Adipocyte (in vitro differentiated cells): Measurements from ENCODE around the gene BPIFB1.

Experiments used
- DNase-seq: peaks from one replicate; pipeline ENCODE4 v3.0.0-alpha.2; 2015; ENCODE audit warnings: low read depth
- H3K27me3 ChIP-seq: replicated peaks from 2 replicates; pipeline ENCODE4 v1.7.0; 2013; ENCODE audit warnings: mild to moderate bottlenecking, low read length, moderate library complexity; ENCODE audit not compliant: control insufficient read depth, insufficient read depth
- H3K36me3 ChIP-seq: 2 replicates; pipeline ENCODE4 v1.7.0; 2013; ENCODE audit warnings: low read length, mild to moderate bottlenecking, moderate library complexity; ENCODE audit not compliant: control insufficient read depth, insufficient read depth, severe bottlenecking
- H3K4me1 ChIP-seq: 2 replicates; pipeline ENCODE4 v1.7.0; 2013; ENCODE audit warnings: mild to moderate bottlenecking, low read length, moderate library complexity; ENCODE audit not compliant: control insufficient read depth, insufficient read depth
- H3K4me3 ChIP-seq: 2 replicates; pipeline ENCODE4 v1.7.0; 2013; ENCODE audit warnings: mild to moderate bottlenecking, low read length, moderate library complexity
- H3K9ac ChIP-seq: 2 replicates; pipeline ENCODE4 v1.7.0; 2013; ENCODE audit warnings: mild to moderate bottlenecking, low read length, moderate library complexity
- H3K9me3 ChIP-seq: 2 replicates; pipeline ENCODE4 v1.7.0; 2013; ENCODE audit warnings: mild to moderate bottlenecking, low read length, moderate library complexity; ENCODE audit not compliant: control insufficient read depth

BPIFB1 gene

GRCh38 chr20:33273117-33273851 is 9.7 kb upstream of the BPIFB1 start:
- Histone ChIP-seq H3K9me3 (no peaks in the 10 kb centered on the region), H3K27me3 (peaks cover 14% of the 10 kb centered on the region), H3K4me3 (no peak overlapping the region), H3K9ac (no peak overlapping the region), H3K36me3 (no peaks in the 10 kb centered on the region), H3K4me1 (peaks cover 10% of the 10 kb centered on the region)
- no peak for DNase-seq

DNA sequence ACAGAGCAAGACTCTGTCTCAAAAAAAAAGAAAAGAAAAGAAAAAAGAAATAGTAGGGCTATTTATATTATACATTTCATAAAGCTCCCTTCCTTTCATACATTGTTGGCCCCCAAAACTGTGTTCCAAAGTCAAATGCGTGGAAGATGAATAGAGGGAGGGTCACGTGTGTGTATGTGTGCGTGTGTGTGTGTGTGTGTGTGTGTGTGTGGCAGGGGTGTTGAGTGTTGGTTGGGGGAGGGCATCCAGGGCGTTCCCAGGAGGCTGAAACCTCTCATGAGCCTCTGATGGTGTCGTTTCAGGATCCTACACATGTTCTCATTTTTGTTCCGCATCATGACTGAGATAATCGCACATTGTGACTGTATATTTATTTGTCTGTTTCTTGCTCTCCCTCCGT is 7.8 kb upstream of the BPIFB1 start:
- no peak overlapping the region for H3K4me3 ChIP-seq
- no peaks in the 10 kb centered on the region for H3K36me3 ChIP-seq
- no peak for DNase-seq
- peaks cover 19% of the 10 kb centered on the region for H3K27me3 ChIP-seq
- no peaks in the 10 kb centered on the region for H3K9me3 ChIP-seq
- no peak overlapping the region for H3K9ac ChIP-seq
- H3K4me1 ChIP-seq = peaks cover 25% of the 10 kb centered on the region

- Histone ChIP-seq H3K4me1 (peaks cover 25% of the 10 kb centered on the region), H3K36me3 (no peaks in the 10 kb centered on the region), H3K9ac (no peak overlapping the region), H3K9me3 (no peaks in the 10 kb centered on the region), H3K27me3 (peaks cover 14% of the 10 kb centered on the region), H3K4me3 (no peak overlapping the region)
- DNase-seq = no peak
These were observed 7.1 kb upstream of the BPIFB1 start for GRCh38 chr20:33275871-33276270.

GRCh38 chr20:33276303-33277113 is 6.5 kb upstream of the BPIFB1 start:
- Histone ChIP-seq H3K4me3 (no peak overlapping the region), H3K27me3 (peaks cover 13% of the 10 kb centered on the region), H3K4me1 (peaks cover 25% of the 10 kb centered on the region), H3K36me3 (no peaks in the 10 kb centered on the region), H3K9me3 (no peaks in the 10 kb centered on the region), H3K9ac (no peak overlapping the region)
- DNase-seq = no peak

DNA sequence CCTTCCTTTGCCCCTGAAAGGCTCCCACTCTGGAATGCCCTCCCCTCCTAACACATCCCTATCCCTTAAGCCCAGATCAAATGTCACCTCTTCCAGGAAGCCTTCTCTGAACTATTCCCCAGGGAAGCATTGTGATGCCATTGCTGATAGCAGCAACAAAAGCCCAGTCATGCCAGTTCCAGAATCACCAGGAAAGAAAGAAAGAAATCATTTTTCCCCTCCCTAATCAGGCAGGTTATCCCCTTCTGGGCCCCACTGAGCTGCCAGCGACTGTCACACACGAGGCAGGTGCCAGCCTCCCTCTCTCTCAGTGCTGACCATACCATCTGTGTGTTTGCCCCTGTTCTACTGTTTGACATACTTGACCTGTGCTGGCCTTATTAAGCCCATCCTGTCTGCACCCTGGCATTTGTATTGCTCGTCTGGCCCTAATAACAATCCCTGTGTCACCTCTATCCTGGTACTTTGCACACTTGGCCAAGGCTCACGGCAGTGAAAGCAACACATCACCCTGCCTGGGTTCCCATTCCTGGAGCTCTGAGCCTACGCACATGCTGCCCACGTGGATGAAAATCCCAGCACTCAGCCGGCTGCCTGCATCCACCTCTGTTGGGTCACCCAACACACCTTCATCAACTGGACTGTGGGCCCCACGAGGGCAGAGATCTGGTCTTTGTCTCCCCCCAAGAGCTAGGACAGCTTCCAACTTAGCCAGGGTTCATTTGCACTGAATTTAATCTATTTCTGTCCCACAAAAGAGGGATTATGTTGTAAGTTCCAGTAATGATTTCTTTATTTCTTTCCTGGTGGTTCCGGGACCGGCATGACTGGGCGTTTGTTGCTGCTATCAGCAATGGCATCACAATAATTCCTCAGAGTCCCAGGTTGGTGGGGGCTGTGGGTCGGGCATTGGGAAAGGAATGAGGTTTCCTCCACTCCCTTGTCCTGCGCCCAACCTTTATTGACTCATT is 5.3 kb upstream of the BPIFB1 start:
- Histone ChIP-seq H3K4me1 (peaks cover 25% of the 10 kb centered on the region), H3K36me3 (no peaks in the 10 kb centered on the region), H3K4me3 (no peak overlapping the region), H3K9ac (peak overlapping the region; percentile 0), H3K27me3 (peaks cover 4% of the 10 kb centered on the region), H3K9me3 (no peaks in the 10 kb centered on the region)
- no peak for DNase-seq

DNA sequence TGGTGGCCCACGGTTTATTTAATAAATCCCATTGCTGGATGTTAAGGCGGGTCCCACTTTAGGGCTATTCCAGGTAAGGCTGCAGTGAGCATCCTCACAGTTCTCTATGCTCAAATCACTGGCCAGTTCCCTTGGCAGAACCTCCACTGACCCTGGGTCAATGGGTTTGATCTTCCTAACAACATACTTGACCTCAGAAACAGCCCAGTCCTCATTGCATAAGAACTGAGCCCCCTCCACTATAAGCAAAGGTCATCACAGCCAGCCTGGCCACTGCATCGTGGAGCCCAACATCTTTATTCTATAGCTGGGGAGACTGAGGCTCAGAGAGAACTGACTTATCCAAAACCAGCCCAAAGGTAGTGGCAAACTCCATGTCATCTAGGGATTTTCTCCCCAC is 4.3 kb upstream of the BPIFB1 start:
- Histone ChIP-seq H3K4me3 (no peak overlapping the region), H3K9ac (peak overlapping the region; percentile 0), H3K4me1 (peaks cover 25% of the 10 kb centered on the region), H3K27me3 (peaks cover 13% of the 10 kb centered on the region), H3K36me3 (no peaks in the 10 kb centered on the region), H3K9me3 (no peaks in the 10 kb centered on the region)
- DNase-seq = no peak

- Histone ChIP-seq H3K9ac (no peak overlapping the region), H3K36me3 (no peaks in the 10 kb centered on the region), H3K4me3 (no peak overlapping the region), H3K27me3 (peaks cover 20% of the 10 kb centered on the region), H3K4me1 (peaks cover 25% of the 10 kb centered on the region), H3K9me3 (no peaks in the 10 kb centered on the region)
- DNase-seq = no peak
These were observed 3.6 kb upstream of the BPIFB1 start for GRCh38 chr20:33279261-33279910.

DNA sequence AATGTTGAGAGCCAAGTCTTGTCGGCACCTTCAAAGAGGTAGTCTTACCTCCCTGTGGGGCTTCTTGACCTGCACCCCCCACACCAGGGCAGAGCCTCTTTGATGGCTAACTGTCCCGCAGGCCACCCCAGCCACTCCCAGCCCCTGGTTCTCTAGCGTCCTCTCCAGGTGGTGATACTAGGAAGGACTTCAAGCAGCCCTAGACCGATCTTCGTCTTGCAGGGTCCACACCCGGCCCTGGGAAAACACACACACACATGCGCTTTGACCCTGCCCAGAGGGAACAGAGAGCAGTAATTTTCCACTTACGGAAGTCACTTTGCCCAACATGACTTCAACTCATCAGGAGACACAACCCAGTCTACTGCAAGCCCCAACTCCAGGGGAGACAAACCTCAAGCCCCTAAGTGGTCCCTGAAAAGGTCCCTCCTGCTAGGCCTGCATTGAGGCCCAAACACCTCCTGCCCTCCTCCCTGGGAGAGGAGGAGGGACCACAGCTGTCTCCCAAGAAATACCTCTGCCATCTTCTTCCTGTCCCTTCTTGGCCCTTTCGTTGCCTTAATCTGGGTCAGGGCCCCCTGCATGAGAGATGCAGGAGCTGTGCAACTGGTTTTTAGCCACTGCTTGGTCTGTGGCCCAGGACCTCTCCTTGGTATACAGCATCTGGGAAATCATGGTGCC is 2.9 kb upstream of the BPIFB1 start:
- no peak for DNase-seq
- H3K9ac ChIP-seq = no peak overlapping the region
- H3K36me3 ChIP-seq = no peaks in the 10 kb centered on the region
- peaks cover 25% of the 10 kb centered on the region for H3K4me1 ChIP-seq
- H3K9me3 ChIP-seq = no peaks in the 10 kb centered on the region
- peaks cover 28% of the 10 kb centered on the region for H3K27me3 ChIP-seq
- no peak overlapping the region for H3K4me3 ChIP-seq

GRCh38 chr20:33280775-33281174 is 2.2 kb upstream of the BPIFB1 start:
- Histone ChIP-seq H3K4me1 (peaks cover 25% of the 10 kb centered on the region), H3K4me3 (no peak overlapping the region), H3K9ac (no peak overlapping the region), H3K36me3 (no peaks in the 10 kb centered on the region), H3K27me3 (peaks cover 31% of the 10 kb centered on the region), H3K9me3 (no peaks in the 10 kb centered on the region)
- DNase-seq = no peak

DNA sequence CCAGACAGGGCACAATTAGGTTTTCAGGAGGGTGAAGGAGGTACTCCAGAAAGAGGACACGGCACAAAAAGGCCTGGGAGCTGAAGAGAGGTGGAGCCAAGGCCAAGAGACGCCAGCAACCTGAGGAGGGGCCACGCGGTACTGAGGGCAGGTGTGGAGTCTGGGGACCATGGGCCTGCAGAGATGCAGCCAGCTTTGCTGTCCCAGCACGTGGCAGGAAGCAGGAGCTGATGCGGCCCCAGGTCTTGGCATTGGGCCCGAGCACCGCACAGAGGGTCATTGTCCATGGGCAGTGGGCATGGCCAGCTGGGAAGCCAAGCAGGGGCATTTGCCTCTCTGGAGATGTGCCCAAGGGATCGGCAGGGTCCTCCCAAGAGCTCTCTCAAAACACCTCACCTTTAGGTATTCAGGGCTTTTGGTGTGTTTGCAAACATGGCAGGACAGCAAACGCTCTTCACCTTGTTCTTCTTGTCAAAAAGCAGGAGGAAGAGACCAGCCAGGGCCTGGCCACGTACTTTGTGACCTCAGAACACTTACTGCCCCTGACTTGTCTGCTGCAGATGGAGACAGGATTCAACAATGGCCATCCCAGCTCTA is 1.4 kb upstream of the BPIFB1 start:
- peaks cover 25% of the 10 kb centered on the region for H3K4me1 ChIP-seq
- peaks cover 33% of the 10 kb centered on the region for H3K27me3 ChIP-seq
- H3K4me3 ChIP-seq = no peak overlapping the region
- no peak overlapping the region for H3K9ac ChIP-seq
- H3K9me3 ChIP-seq = no peaks in the 10 kb centered on the region
- no peak for DNase-seq
- no peaks in the 10 kb centered on the region for H3K36me3 ChIP-seq
